HG02588 (cell line): Measurements from ENCODE around the gene SMARCB1.

ENCODE experiments used
- ATAC-seq: cut with Tn5 transposase; IDR thresholded peaks from one replicate; pipeline ENCODE4 v1.9.1; 2021; ENCODE audit warnings: mild to moderate bottlenecking, moderate library complexity; ENCODE audit not compliant: unreplicated experiment

The SMARCB1 gene

GRCh38 chr22:23786752-23787599 is at the start of gene SMARCB1:
Gene SMARCB1 (plus strand): TSS chr22:23786966. CDS start chr22:23787170, 204 bp downstream.
- ATAC-seq, result peak; percentile 66

- ATAC-seq, result no peak
Observed at GRCh38 chr22:23737696-23738095, 49.1 kb upstream of the SMARCB1 start.

- ATAC-seq, result no peak
Observed at GRCh38 chr22:23742505-23743264, 44.1 kb upstream of the SMARCB1 start.

- no peak for ATAC-seq
Observed at GRCh38 chr22:23743303-23743705, 43.5 kb upstream of the SMARCB1 start.

- no peak for ATAC-seq
Observed at GRCh38 chr22:23744001-23744400, 42.8 kb upstream of the SMARCB1 start.

- ATAC-seq, result no peak
Observed at GRCh38 chr22:23744485-23744884, 42.3 kb upstream of the SMARCB1 start.

GRCh38 chr22:23745791-23746190 is 41.0 kb upstream of the SMARCB1 start:
- no peak for ATAC-seq

GRCh38 chr22:23749841-23750301 is 36.9 kb upstream of the SMARCB1 start:
- no peak for ATAC-seq

- no peak for ATAC-seq
Observed at GRCh38 chr22:23750367-23750713, 36.4 kb upstream of the SMARCB1 start.

GRCh38 chr22:23750714-23751440 is 35.9 kb upstream of the SMARCB1 start, which contains the start of gene ZNF70:
Gene ZNF70 (minus strand): TSS chr22:23751112. CDS start chr22:23745140, 5,972 bp downstream.
- peak; percentile 83 for ATAC-seq

GRCh38 chr22:23751441-23751996 is 35.2 kb upstream of the SMARCB1 start:
- no peak for ATAC-seq

GRCh38 chr22:23752090-23752691 is 34.6 kb upstream of the SMARCB1 start:
- ATAC-seq, result no peak

GRCh38 chr22:23752750-23753149 is 34.0 kb upstream of the SMARCB1 start:
- no peak for ATAC-seq

- no peak for ATAC-seq
Observed at GRCh38 chr22:23753385-23753784, 33.4 kb upstream of the SMARCB1 start.

GRCh38 chr22:23754220-23754919 is 32.4 kb upstream of the SMARCB1 start, which contains the start of gene VPREB3:
Gene VPREB3 (minus strand): TSS chr22:23754425. CDS start chr22:23754363, 62 bp downstream.
- ATAC-seq, result no peak

- ATAC-seq, result no peak
Observed at GRCh38 chr22:23754980-23755636, 31.7 kb upstream of the SMARCB1 start.

GRCh38 chr22:23755711-23756110 is 31.1 kb upstream of the SMARCB1 start:
- no peak for ATAC-seq

- ATAC-seq, result no peak
Observed at GRCh38 chr22:23756891-23757290, 29.9 kb upstream of the SMARCB1 start.

- ATAC-seq, result no peak
Observed at GRCh38 chr22:23759566-23759965, 27.2 kb upstream of the SMARCB1 start.
